ENCODE measurements around the gene OSTC.

Gene OSTC

GRCh38 chr4:108651014-108651791 is 804 bp downstream of the OSTC start:
- H3K9me2 ChIP-seq (replicated peaks; ENCODE audit: insufficient read depth, low read length), result no peaks in the 10 kb centered on the region
- H3K79me2 ChIP-seq (ENCODE audit: low read length), result peaks cover 56% of the 10 kb centered on the region
- H2AFZ ChIP-seq (ENCODE audit: low read length), result peak overlapping the region; percentile 76
- H3K4me1 ChIP-seq (ENCODE audit: low read length), result 0 out of 2 replicates have a peak, but pooled peaks cover 4% of the 10 kb centered on the region
- no peaks in the 10 kb centered on the region for H3K9me3 ChIP-seq (replicated peaks; ENCODE audit: insufficient read depth, low read length)
- H3K4me3 ChIP-seq (ENCODE audit: low read length), result peak overlapping the region; percentile 92
- H3K36me3 ChIP-seq (replicated peaks; ENCODE audit: insufficient read depth, low read length), result no peaks in the 10 kb centered on the region
- H3K27ac ChIP-seq (ENCODE audit: low read length), result peak overlapping the region; percentile 55; the same call in 1 of the 2 replicates
- TF ChIP-seq EZH2 (optimal IDR thresholded peaks at IDR 0.05; ENCODE audit: low read depth, low read length) (no peak), EZH2phosphoT487 (IDR thresholded peaks at IDR 0.05; ENCODE audit: low read length) (no peak), CTCF (IDR thresholded peaks at IDR 0.05; ENCODE audit: low read length) (no peak)
- no peaks in the 10 kb centered on the region for H3K27me3 ChIP-seq (replicated peaks; ENCODE audit: insufficient read depth, low read length)
- no peaks in the 10 kb centered on the region for H4K20me1 ChIP-seq (ENCODE audit: insufficient read depth, low read length)
- H3K4me2 ChIP-seq (ENCODE audit: low read depth, low read length), result peak overlapping the region; percentile 58
- peak; percentile 48 for DNase-seq
- H3K9ac ChIP-seq (ENCODE audit: low read length), result peak overlapping the region; percentile 83
- H3F3A ChIP-seq (ENCODE audit: insufficient read depth, low read length), result no peaks in the 10 kb centered on the region

GRCh38 chr4:108662629-108663028 is 12.2 kb downstream of the OSTC start:
- H3K9me3 ChIP-seq (replicated peaks; ENCODE audit: insufficient read depth, low read length), result no peaks in the 10 kb centered on the region
- no peaks in the 10 kb centered on the region for H4K20me1 ChIP-seq (ENCODE audit: insufficient read depth, low read length)
- no peak overlapping the region for H3K4me3 ChIP-seq (ENCODE audit: low read length)
- no peak for TF ChIP-seq EZH2 (optimal IDR thresholded peaks at IDR 0.05; ENCODE audit: low read depth, low read length)
- no peak for TF ChIP-seq EZH2phosphoT487 (IDR thresholded peaks at IDR 0.05; ENCODE audit: low read length)
- TF ChIP-seq CTCF (IDR thresholded peaks at IDR 0.05; ENCODE audit: low read length), result no peak
- peak; percentile 15 for DNase-seq
- H3K36me3 ChIP-seq (replicated peaks; ENCODE audit: insufficient read depth, low read length), result peaks cover 3% of the 10 kb centered on the region; the same call in 1 of the 2 replicates
- H3K4me1 ChIP-seq (ENCODE audit: low read length), result 0 out of 2 replicates have a peak, but pooled peaks cover 10% of the 10 kb centered on the region
- no peak overlapping the region for H3K9ac ChIP-seq (ENCODE audit: low read length)
- peaks cover 17% of the 10 kb centered on the region for H3F3A ChIP-seq (ENCODE audit: insufficient read depth, low read length)
- no peak overlapping the region for H2AFZ ChIP-seq (ENCODE audit: low read length)
- H3K79me2 ChIP-seq (ENCODE audit: low read length), result peaks cover 22% of the 10 kb centered on the region
- 0 out of 2 replicates have a peak overlapping the region, but pooled peaks have one; percentile 11 for H3K4me2 ChIP-seq (ENCODE audit: low read depth, low read length)
- H3K27ac ChIP-seq (ENCODE audit: low read length), result peak overlapping the region; percentile 42; the same call in 1 of the 2 replicates
- no peaks in the 10 kb centered on the region for H3K27me3 ChIP-seq (replicated peaks; ENCODE audit: insufficient read depth, low read length)
- no peaks in the 10 kb centered on the region for H3K9me2 ChIP-seq (replicated peaks; ENCODE audit: insufficient read depth, low read length)

GRCh38 chr4:108674356-108674977 is 24.1 kb downstream of the OSTC start:
- Histone ChIP-seq H3K9ac (ENCODE audit: low read length) (no peak overlapping the region), H3K27ac (ENCODE audit: low read length) (no peak overlapping the region), H3K79me2 (ENCODE audit: low read length) (no peaks in the 10 kb centered on the region), H3K4me1 (ENCODE audit: low read length) (no peaks in the 10 kb centered on the region), H3K4me2 (ENCODE audit: low read depth, low read length) (no peak overlapping the region), H3K4me3 (ENCODE audit: low read length) (no peak overlapping the region), H3K9me3 (replicated peaks; ENCODE audit: insufficient read depth, low read length) (no peaks in the 10 kb centered on the region), H3F3A (ENCODE audit: insufficient read depth, low read length) (no peaks in the 10 kb centered on the region), H3K27me3 (replicated peaks; ENCODE audit: insufficient read depth, low read length) (no peaks in the 10 kb centered on the region), H3K36me3 (replicated peaks; ENCODE audit: insufficient read depth, low read length) (no peaks in the 10 kb centered on the region), H4K20me1 (ENCODE audit: insufficient read depth, low read length) (no peaks in the 10 kb centered on the region), H2AFZ (ENCODE audit: low read length) (no peak overlapping the region), H3K9me2 (replicated peaks; ENCODE audit: insufficient read depth, low read length) (no peaks in the 10 kb centered on the region)
- no peak for DNase-seq
- TF ChIP-seq CTCF (IDR thresholded peaks at IDR 0.05; ENCODE audit: low read length) (no peak), EZH2 (optimal IDR thresholded peaks at IDR 0.05; ENCODE audit: low read depth, low read length) (no peak), EZH2phosphoT487 (IDR thresholded peaks at IDR 0.05; ENCODE audit: low read length) (no peak)
